ENCODE data around the gene HFE. TPM values are rescaled to one million over a fixed set of nuclear protein-coding genes. Genes with fewer than 3 reads are reported as not detected.

The HFE gene
- total and polyA plus RNA-seq, 2 of the 13 experiments (the other 11 are each of a cell fraction or from before 2014, with no cell fraction given): 3.7 to 6.3 TPM

DNA sequence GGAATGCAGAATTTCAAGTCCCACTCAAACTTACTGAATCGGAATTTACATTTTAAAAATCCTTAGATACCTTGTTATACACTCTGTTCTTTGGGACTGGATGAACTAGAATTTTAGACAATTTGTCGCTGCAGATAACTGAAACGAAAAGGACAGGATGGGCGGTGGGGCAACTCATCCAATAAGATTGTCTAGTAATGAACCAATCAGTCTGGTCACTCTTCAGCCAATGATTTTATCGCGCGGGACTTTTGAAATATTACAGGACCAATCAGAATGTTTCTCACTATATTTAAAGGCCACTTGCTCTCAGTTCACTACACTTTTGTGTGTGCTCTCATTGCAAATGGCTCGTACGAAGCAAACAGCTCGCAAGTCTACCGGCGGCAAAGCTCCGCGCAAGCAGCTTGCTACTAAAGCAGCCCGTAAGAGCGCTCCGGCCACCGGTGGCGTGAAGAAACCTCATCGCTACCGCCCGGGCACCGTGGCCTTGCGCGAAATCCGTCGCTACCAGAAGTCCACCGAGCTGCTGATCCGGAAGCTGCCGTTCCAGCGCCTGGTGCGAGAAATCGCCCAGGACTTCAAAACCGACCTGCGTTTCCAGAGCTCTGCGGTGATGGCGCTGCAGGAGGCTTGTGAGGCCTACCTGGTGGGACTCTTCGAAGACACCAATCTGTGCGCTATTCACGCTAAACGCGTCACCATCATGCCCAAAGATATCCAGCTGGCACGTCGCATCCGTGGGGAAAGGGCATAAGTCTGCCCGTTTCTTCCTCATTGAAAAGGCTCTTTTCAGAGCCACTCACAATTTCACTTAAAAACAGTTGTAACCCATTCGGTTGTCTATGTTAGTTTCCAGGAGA lies 41.9 kb upstream of the HFE start (continued):
- TF ChIP-seq, protein P1, sequence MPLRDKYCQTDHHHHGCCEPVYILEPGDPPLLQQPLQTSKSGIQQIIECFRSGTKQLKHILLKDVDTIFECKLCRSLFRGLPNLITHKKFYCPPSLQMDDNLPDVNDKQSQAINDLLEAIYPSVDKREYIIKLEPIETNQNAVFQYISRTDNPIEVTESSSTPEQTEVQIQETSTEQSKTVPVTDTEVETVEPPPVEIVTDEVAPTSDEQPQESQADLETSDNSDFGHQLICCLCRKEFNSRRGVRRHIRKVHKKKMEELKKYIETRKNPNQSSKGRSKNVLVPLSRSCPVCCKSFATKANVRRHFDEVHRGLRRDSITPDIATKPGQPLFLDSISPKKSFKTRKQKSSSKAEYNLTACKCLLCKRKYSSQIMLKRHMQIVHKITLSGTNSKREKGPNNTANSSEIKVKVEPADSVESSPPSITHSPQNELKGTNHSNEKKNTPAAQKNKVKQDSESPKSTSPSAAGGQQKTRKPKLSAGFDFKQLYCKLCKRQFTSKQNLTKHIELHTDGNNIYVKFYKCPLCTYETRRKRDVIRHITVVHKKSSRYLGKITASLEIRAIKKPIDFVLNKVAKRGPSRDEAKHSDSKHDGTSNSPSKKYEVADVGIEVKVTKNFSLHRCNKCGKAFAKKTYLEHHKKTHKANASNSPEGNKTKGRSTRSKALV (CRISPR knock-in tag; IDR thresholded peaks at IDR 0.05): peak; percentile 88
- TF ChIP-seq RAD51 (IDR thresholded peaks at IDR 0.05; ENCODE audit: borderline replicate concordance): no peak
- TF ChIP-seq GATAD1 (CRISPR knock-in tag; IDR thresholded peaks at IDR 0.05): peak; percentile 70
- TF ChIP-seq TCF7 (IDR thresholded peaks at IDR 0.05; ENCODE audit: low read depth): peak; percentile 46
- no peak for TF ChIP-seq HNRNPUL1 (IDR thresholded peaks at IDR 0.05; ENCODE audit: low read depth, low read length)
- TF ChIP-seq ZNF614 (CRISPR knock-in tag; IDR thresholded peaks at IDR 0.05; ENCODE audit: borderline replicate concordance): peak; percentile 73; the same call in 1 of the 2 replicates

DNA sequence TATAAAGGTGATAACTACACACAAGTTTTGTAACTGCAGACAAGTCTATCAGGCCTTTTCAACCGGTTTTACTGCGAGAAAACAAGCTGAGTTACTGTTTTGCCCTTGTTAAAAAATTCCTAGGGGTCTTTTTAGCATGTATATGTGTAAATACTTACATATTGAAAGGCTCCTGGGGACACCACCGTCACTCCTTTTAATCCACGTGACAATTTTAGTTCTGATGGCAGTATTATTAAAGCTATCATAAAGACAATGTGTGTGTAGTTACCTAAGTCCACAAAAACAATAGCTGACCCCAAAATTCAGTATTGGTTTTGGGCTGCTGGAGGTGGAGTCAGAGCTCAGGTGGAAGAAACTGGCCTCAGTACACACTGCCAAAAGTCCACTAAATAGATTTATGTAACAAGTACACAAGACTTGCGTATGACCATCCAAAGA lies 41.3 kb upstream of the HFE start:
- WGBS (ENCODE audit: low lambda C conversion rate): 7% methylated on average over 5 of the region's 5 CpGs
- Histone ChIP-seq H3K4me1 (ENCODE audit: insufficient read depth, low read length) (peaks cover 31% of the 10 kb centered on the region), H2AFZ (ENCODE audit: low read length) (peak overlapping the region; percentile 35), H3K9ac (ENCODE audit: insufficient read depth, low read depth, low read length) (peak overlapping the region; percentile 82), H3K79me2 (ENCODE audit: insufficient read depth, low read length) (no peaks in the 10 kb centered on the region), H3K9me3 (ENCODE audit: low read length) (no peaks in the 10 kb centered on the region), H4K20me1 (ENCODE audit: insufficient read depth, low read length) (no peaks in the 10 kb centered on the region), H3K4me2 (ENCODE audit: low read depth, low read length) (peak overlapping the region; percentile 92), H3K36me3 (replicated peaks in 1 of 2; ENCODE audit: control insufficient read depth in 1 of 2, insufficient read depth in 2 of 2, low read length in 2 of 2) (no peaks in the 10 kb centered on the region), H3K27me3 (ENCODE audit: control insufficient read depth in 1 of 2, insufficient read depth in 2 of 2, low read length in 2 of 2) (no peaks in the 10 kb centered on the region; a peak in 1 of 5 replicates), H3K4me3 (replicated peaks in 1 of 3; ENCODE audit: insufficient read depth in 1 of 3, low read depth in 2 of 3, low read length in 3 of 3) (peak overlapping the region; percentile 58 to 73 (median 63)), H3K27ac (ENCODE audit: extremely low read length, insufficient read depth, low read length) (peak overlapping the region; percentile 94)
- intact Hi-C loops (cut with micrococcal nuclease; ENCODE audit: unreplicated experiment): loop anchor here (1.0 kb wide), 1 partner anchor 9 kb away; no protein-coding TSS in a partner anchor
- ChIA-PET POLR2A (interaction anchor here (0.8 to 6.0 kb wide), 20 partner anchors 9 to 1790 kb away, joined by 3 to 322 read pairs (median 6); partner anchors contain the start of gene HFE), CTCF (ENCODE audit: low intra/inter-chr PET ratio, low total read pairs) (no interaction called here)
- in situ Hi-C loops (cut with HindIII; ENCODE audit: extremely low pct_ligation_motif_present, low pct_unique_long_range_greater_than_20kb): no loop called here
- ATAC-seq (peak; percentile 0), DNase-seq (ENCODE audit: low spot score) (peak; percentile 70), FAIRE-seq (no peak)
- no TSS peak for BruUV-seq (replicated peaks)
- TF ChIP-seq TEAD3 (CRISPR knock-in tag; optimal IDR thresholded peaks at IDR 0.05; ENCODE audit: borderline replicate concordance) (peak; percentile 38), ATF7 (IDR thresholded peaks at IDR 0.05) (peak; percentile 17; the same call in 1 of the 2 replicates), ATF7 (CRISPR knock-in tag; IDR thresholded peaks at IDR 0.05) (no peak), ZSCAN29 (CRISPR knock-in tag; conservative IDR thresholded peaks at IDR 0.05) (0 out of 2 replicates have a peak, but pooled peaks have one; percentile 1), AGO2 (optimal IDR thresholded peaks at IDR 0.05; ENCODE audit: low read depth, low read length) (peak; percentile 66), ZC3H4 (CRISPR knock-in tag; IDR thresholded peaks at IDR 0.05; ENCODE audit: borderline replicate concordance) (peak; percentile 78), POLR2G (IDR thresholded peaks at IDR 0.05; ENCODE audit: low read depth, low read length) (peak; percentile 13), NR2F2 (IDR thresholded peaks at IDR 0.05; ENCODE audit: borderline replicate concordance, low read depth) (peak; percentile 22; the same call in 1 of the 2 replicates)
